Erythroblast (primary cell): ENCODE data around the gene CEACAM21.

Experiments
- GATA1 ChIP-seq: IDR thresholded peaks from 2 replicates; pipeline ENCODE4 v1.6.1; 2011; ENCODE audit warnings: low read depth, mild to moderate bottlenecking, control low read depth, low read length, moderate library complexity
- POLR2A ChIP-seq: IDR thresholded peaks from 2 replicates; pipeline ENCODE4 v1.6.1; 2011; ENCODE audit warnings: mild to moderate bottlenecking, low read length

- no peak for TF ChIP-seq POLR2A
- no peak for TF ChIP-seq GATA1
Measured at GRCh38 chr19:41597600-41598041, 21.7 kb downstream of the CEACAM21 start.
